IMR-90 (cell line): Measurements from ENCODE around the gene LMNTD2. TPM values are rescaled to one million over a fixed set of nuclear protein-coding genes. Genes with fewer than 3 reads are reported as not detected.

Source experiments
- microRNA-seq, 2 experiments: library from miRNA; stranded (forward) in 1 of 2; unstranded in 1 of 2; fragments of 10-50 nt in 1 of 2; fragments of <30 nt in 1 of 2; gene quantifications in 1 of 2; microRNA quantifications in 1 of 2; one replicate each; pipeline versions ENCODE3 to v1.1.0; 2013 to 2020; ENCODE audit not compliant: insufficient read depth in 1 of 2, insufficient read length in 1 of 2, unreplicated experiment in 1 of 2
- polyA plus RNA-seq, 3 experiments: library from polyadenylated mRNA; depleted of rRNA; stranded (reverse); fragments of >200 nt; gene quantifications; 2 replicates each; pipeline ENCODE4 v1.2.3, GENCODE V29; 2012; ENCODE audit warnings: low replicate concordance in 1 of 3
- small RNA-seq, 5 experiments: library from RNA; depleted of rRNA; stranded (forward); fragments of <200 nt; gene quantifications; one replicate each; pipeline ENCODE3, GENCODE V24; 2012
- total RNA-seq: library from RNA; depleted of rRNA; stranded (reverse); fragments of >200 nt; gene quantifications from 2 replicates; pipeline ENCODE4 v1.2.3, GENCODE V29; 2012; rRNA removed

Gene LMNTD2
- total and polyA plus RNA-seq, 2 of the 4 experiments (the other 2 are of a cell fraction): 0.18 to 1.3 TPM

Small RNA genes within 50 kb of the gene (microRNA-seq; reads per million reads assigned to microRNA genes)
- 569 to 1,579 reads per million in 2 experiments for gene MIR210

Small RNA genes within 50 kb of the gene (small RNA-seq; reads per million reads assigned to genes)
- gene MIR210: 9.3 to 2,599 (median 938) reads per million in 5 experiments

Other genes starting within 250 kb of the LMNTD2 start
- 14.4 and 24.2 TPM in 2 replicates for gene IFITM1, start 246.7 kb downstream of the LMNTD2 start, total RNA-seq
- 67.5 and 68.9 TPM in 2 replicates for gene IFITM1, start 246.7 kb downstream of the LMNTD2 start, polyA plus RNA-seq (2012; rRNA removed)
- 40.9 and 52.5 TPM in 2 replicates for gene IFITM3, start 239.9 kb downstream of the LMNTD2 start, total RNA-seq
- 906 and 1,008 TPM in 2 replicates for gene IFITM3, start 239.9 kb downstream of the LMNTD2 start, polyA plus RNA-seq (2012; rRNA removed)
- gene B4GALNT4, start 191.2 kb downstream of the LMNTD2 start, total RNA-seq: 5.2 and 6.1 TPM in 2 replicates
- gene B4GALNT4, start 191.2 kb downstream of the LMNTD2 start, polyA plus RNA-seq (2012; rRNA removed): 38.6 and 45.4 TPM in 2 replicates
- 1.4 and 2.2 TPM in 2 replicates for gene PKP3, start 166.5 kb downstream of the LMNTD2 start, total RNA-seq
- gene PKP3, start 166.5 kb downstream of the LMNTD2 start, polyA plus RNA-seq (2012; rRNA removed): 1.5 and 2.6 TPM in 2 replicates
- 9.4 and 10.9 TPM in 2 replicates for gene SIGIRR, start 145.7 kb downstream of the LMNTD2 start, total RNA-seq
- gene SIGIRR, start 145.7 kb downstream of the LMNTD2 start, polyA plus RNA-seq (2012; rRNA removed): 27.6 and 33.8 TPM in 2 replicates
- not detected in 2 replicates for gene ANO9, start 118.7 kb downstream of the LMNTD2 start, total RNA-seq
- not detected in 2 replicates for gene ANO9, start 118.7 kb downstream of the LMNTD2 start, polyA plus RNA-seq (2012; rRNA removed)
- gene PTDSS2, start 110.5 kb downstream of the LMNTD2 start, total RNA-seq: 21.4 and 23.5 TPM in 2 replicates
- gene PTDSS2, start 110.5 kb downstream of the LMNTD2 start, polyA plus RNA-seq (2012; rRNA removed): 26.6 and 29.8 TPM in 2 replicates
- gene RNH1, start 53.5 kb downstream of the LMNTD2 start, total RNA-seq: 138 and 143 TPM in 2 replicates
- 238 and 247 TPM in 2 replicates for gene RNH1, start 53.5 kb downstream of the LMNTD2 start, polyA plus RNA-seq (2012; rRNA removed)
- 99.4 and 108 TPM in 2 replicates for gene HRAS, start 25.2 kb downstream of the LMNTD2 start, total RNA-seq
- 123 and 154 TPM in 2 replicates for gene HRAS, start 25.2 kb downstream of the LMNTD2 start, polyA plus RNA-seq (2012; rRNA removed)
- 0.28 and 0.36 TPM in 2 replicates for gene LRRC56, start 23.2 kb downstream of the LMNTD2 start, total RNA-seq
- 1.3 and 1.7 TPM in 2 replicates for gene LRRC56, start 23.2 kb downstream of the LMNTD2 start, polyA plus RNA-seq (2012; rRNA removed)
- 6.8 and 6.9 TPM in 2 replicates for gene RASSF7, start 232 bp upstream of the LMNTD2 start, total RNA-seq
- gene RASSF7, start 232 bp upstream of the LMNTD2 start, polyA plus RNA-seq (2012; rRNA removed): 18.5 and 24.2 TPM in 2 replicates
- 10.9 and 12.2 TPM in 2 replicates for gene PHRF1, start 15.7 kb upstream of the LMNTD2 start, total RNA-seq
- gene PHRF1, start 15.7 kb upstream of the LMNTD2 start, polyA plus RNA-seq (2012; rRNA removed): 17.5 and 23.0 TPM in 2 replicates
- gene IRF7, start 55.2 kb upstream of the LMNTD2 start, total RNA-seq: 1.4 and 1.6 TPM in 2 replicates
- gene IRF7, start 55.2 kb upstream of the LMNTD2 start, polyA plus RNA-seq (2012; rRNA removed): 4.5 and 5.8 TPM in 2 replicates
- not detected in 2 replicates for gene CDHR5, start 64.2 kb upstream of the LMNTD2 start, total RNA-seq
- not detected in 2 replicates for gene CDHR5, start 64.2 kb upstream of the LMNTD2 start, polyA plus RNA-seq (2012; rRNA removed)
- not detected in 2 replicates for gene SCT, start 66.4 kb upstream of the LMNTD2 start, total RNA-seq
- not detected in 2 replicates for gene SCT, start 66.4 kb upstream of the LMNTD2 start, polyA plus RNA-seq (2012; rRNA removed)
- not detected in 2 replicates for gene DRD4, start 76.5 kb upstream of the LMNTD2 start, total RNA-seq
- gene DRD4, start 76.5 kb upstream of the LMNTD2 start, polyA plus RNA-seq (2012; rRNA removed): not detected in 2 replicates
- 21.7 and 22.9 TPM in 2 replicates for gene DEAF1, start 134.5 kb upstream of the LMNTD2 start, total RNA-seq
- gene DEAF1, start 134.5 kb upstream of the LMNTD2 start, polyA plus RNA-seq (2012; rRNA removed): 31.6 and 35.8 TPM in 2 replicates
- 5.0 and 5.6 TPM in 2 replicates for gene TMEM80, start 135.1 kb upstream of the LMNTD2 start, total RNA-seq
- gene TMEM80, start 135.1 kb upstream of the LMNTD2 start, polyA plus RNA-seq (2012; rRNA removed): 21.2 and 21.7 TPM in 2 replicates
- 12.2 and 17.2 TPM in 2 replicates for gene EPS8L2, start 145.5 kb upstream of the LMNTD2 start, total RNA-seq
- 38.7 and 39.4 TPM in 2 replicates for gene EPS8L2, start 145.5 kb upstream of the LMNTD2 start, polyA plus RNA-seq (2012; rRNA removed)
- 147 and 156 TPM in 2 replicates for gene TALDO1, start 186.7 kb upstream of the LMNTD2 start, total RNA-seq
- 210 and 228 TPM in 2 replicates for gene TALDO1, start 186.7 kb upstream of the LMNTD2 start, polyA plus RNA-seq (2012; rRNA removed)
- gene GATD1, start 216.7 kb upstream of the LMNTD2 start, total RNA-seq: 3.0 and 4.2 TPM in 2 replicates
- gene GATD1, start 216.7 kb upstream of the LMNTD2 start, polyA plus RNA-seq (2012; rRNA removed): 48.1 and 52.5 TPM in 2 replicates
- 0.83 and 0.90 TPM in 2 replicates for gene CEND1, start 229.4 kb upstream of the LMNTD2 start, total RNA-seq
- 4.0 and 5.0 TPM in 2 replicates for gene CEND1, start 229.4 kb upstream of the LMNTD2 start, polyA plus RNA-seq (2012; rRNA removed)
- 7.2 and 8.2 TPM in 2 replicates for gene SLC25A22, start 237.5 kb upstream of the LMNTD2 start, total RNA-seq
- gene SLC25A22, start 237.5 kb upstream of the LMNTD2 start, polyA plus RNA-seq (2012; rRNA removed): 41.3 and 48.8 TPM in 2 replicates
- gene PIDD1, start 244.5 kb upstream of the LMNTD2 start, total RNA-seq: 0.56 and 1.3 TPM in 2 replicates
- gene PIDD1, start 244.5 kb upstream of the LMNTD2 start, polyA plus RNA-seq (2012; rRNA removed): 16.4 and 20.3 TPM in 2 replicates
- 59.9 and 95.0 TPM in 2 replicates for gene RPLP2, start 249.2 kb upstream of the LMNTD2 start, total RNA-seq
- 1,851 and 1,897 TPM in 2 replicates for gene RPLP2, start 249.2 kb upstream of the LMNTD2 start, polyA plus RNA-seq (2012; rRNA removed)